SIG-M5 treated with dmso at 0.1 percent for 504 hours (cell line): ENCODE results near the gene SMARCD1.
"Not testable (repeated sequence)": the region's sequence is repeated elsewhere in the genome, so short reads cannot be mapped to it uniquely, and the experiment has no call there.

ENCODE experiments used
- DNase-seq: peaks from one replicate; lab custom pipeline; 2025; ENCODE audit not compliant: unreplicated experiment; lab: John Stamatoyannopoulos, UW

The SMARCD1 gene

GRCh38 chr12:50077099-50077498, 8.0 kb upstream of the SMARCD1 start:
- no peak for DNase-seq

GRCh38 chr12:50078281-50078680, 6.9 kb upstream of the SMARCD1 start:
- no peak for DNase-seq

- no peak for DNase-seq
Observed at GRCh38 chr12:50079771-50080170, 5.4 kb upstream of the SMARCD1 start.

- no peak for DNase-seq
Observed at GRCh38 chr12:50081096-50081808, 3.9 kb upstream of the SMARCD1 start.

GRCh38 chr12:50082644-50083043, 2.5 kb upstream of the SMARCD1 start:
- DNase-seq: no peak

GRCh38 chr12:50083301-50083700, 1.8 kb upstream of the SMARCD1 start:
- no peak for DNase-seq

- DNase-seq: not testable (repeated sequence)
Observed at GRCh38 chr12:50084409-50084774, 750 bp upstream of the SMARCD1 start.

- DNase-seq: no peak
Observed at GRCh38 chr12:50085615-50086072, 502 bp downstream of the SMARCD1 start.

- no peak for DNase-seq
Observed at GRCh38 chr12:50086148-50086547, 1.0 kb downstream of the SMARCD1 start.

- DNase-seq: no peak
Observed at GRCh38 chr12:50087151-50087550, 2.0 kb downstream of the SMARCD1 start.

- no peak for DNase-seq
Observed at GRCh38 chr12:50087995-50088394, 2.9 kb downstream of the SMARCD1 start.

GRCh38 chr12:50088577-50089335, 3.6 kb downstream of the SMARCD1 start:
- peak; percentile 62 for DNase-seq

- DNase-seq: no peak
Observed at GRCh38 chr12:50089730-50090129, 4.6 kb downstream of the SMARCD1 start.

GRCh38 chr12:50090391-50090790, 5.2 kb downstream of the SMARCD1 start:
- DNase-seq: no peak

- no peak for DNase-seq
Observed at GRCh38 chr12:50097952-50098351, 12.8 kb downstream of the SMARCD1 start.

GRCh38 chr12:50099302-50100008, 14.3 kb downstream of the SMARCD1 start:
- DNase-seq: no peak

- DNase-seq: no peak
Observed at GRCh38 chr12:50100561-50100960, 15.4 kb downstream of the SMARCD1 start.

GRCh38 chr12:50101663-50102062, 16.5 kb downstream of the SMARCD1 start:
- peak; percentile 20 for DNase-seq

- DNase-seq: no peak
Observed at GRCh38 chr12:50102131-50102531, 17.0 kb downstream of the SMARCD1 start.

- no peak for DNase-seq
Observed at GRCh38 chr12:50102646-50103309, 17.6 kb downstream of the SMARCD1 start.

- no peak for DNase-seq
Observed at GRCh38 chr12:50103351-50103750, 18.2 kb downstream of the SMARCD1 start.
